Measurements from ENCODE around the gene UBQLN3.

The UBQLN3 gene

GRCh38 chr11:5509803-5510202 is at the start of gene UBQLN3:
Gene UBQLN3 (minus strand): TSS chr11:5509957. CDS start chr11:5509558, 399 bp downstream.
- no peak for DNase-seq

- DNase-seq, result no peak
Measured at GRCh38 chr11:5557751-5558150, 48.0 kb upstream of the UBQLN3 start.

- DNase-seq, result no peak
Measured at GRCh38 chr11:5556596-5557188, 46.9 kb upstream of the UBQLN3 start.

- DNase-seq, result no peak
Measured at GRCh38 chr11:5553343-5553742, 43.6 kb upstream of the UBQLN3 start.

GRCh38 chr11:5550440-5551095 is 40.8 kb upstream of the UBQLN3 start:
- no peak for DNase-seq

- DNase-seq, result no peak
Measured at GRCh38 chr11:5548440-5548839, 38.7 kb upstream of the UBQLN3 start, which contains the start of gene OR52H1. Gene OR52H1 (minus strand): TSS chr11:5548540. CDS start chr11:5545505, 3,035 bp downstream.

GRCh38 chr11:5547982-5548381 is 38.2 kb upstream of the UBQLN3 start:
- no peak for DNase-seq

- DNase-seq, result no peak
Measured at GRCh38 chr11:5546457-5546856, 36.7 kb upstream of the UBQLN3 start.

GRCh38 chr11:5541427-5541826 is 31.7 kb upstream of the UBQLN3 start:
- DNase-seq, result no peak

GRCh38 chr11:5536482-5536881 is 26.7 kb upstream of the UBQLN3 start:
- no peak for DNase-seq

- DNase-seq, result no peak
Measured at GRCh38 chr11:5534046-5534445, 24.3 kb upstream of the UBQLN3 start.

- no peak for DNase-seq
Measured at GRCh38 chr11:5531053-5531831, 21.5 kb upstream of the UBQLN3 start.

GRCh38 chr11:5528495-5528894 is 18.7 kb upstream of the UBQLN3 start:
- no peak for DNase-seq

GRCh38 chr11:5527716-5528115 is 18.0 kb upstream of the UBQLN3 start:
- DNase-seq, result no peak

- no peak for DNase-seq
Measured at GRCh38 chr11:5524756-5525155, 15.0 kb upstream of the UBQLN3 start.

- DNase-seq, result no peak
Measured at GRCh38 chr11:5522308-5522707, 12.6 kb upstream of the UBQLN3 start.

GRCh38 chr11:5521540-5521939 is 11.8 kb upstream of the UBQLN3 start:
- DNase-seq, result no peak

- DNase-seq, result no peak
Measured at GRCh38 chr11:5516599-5516998, 6.8 kb upstream of the UBQLN3 start, which contains the start of gene UBQLNL. Gene UBQLNL (minus strand): TSS chr11:5516699. CDS start chr11:5516441, 258 bp downstream.

GRCh38 chr11:5514841-5515240 is 5.1 kb upstream of the UBQLN3 start:
- DNase-seq, result no peak

- no peak for DNase-seq
Measured at GRCh38 chr11:5508605-5509004, 1.2 kb downstream of the UBQLN3 start.

- no peak for DNase-seq
Measured at GRCh38 chr11:5507933-5508305, 1.8 kb downstream of the UBQLN3 start.

- no peak for DNase-seq
Measured at GRCh38 chr11:5507177-5507932, 2.4 kb downstream of the UBQLN3 start.

- no peak for DNase-seq
Measured at GRCh38 chr11:5505363-5506048, 4.3 kb downstream of the UBQLN3 start.

Measured in DMS79 (cell line).